GM10266 (cell line): Measurements from ENCODE around the gene RABGAP1L.
A peak's percentile ranks its signal among the peaks of the same experiment; 100 is the strongest.
"Not testable (repeated sequence)": the region's sequence is repeated elsewhere in the genome, so short reads cannot be mapped to it uniquely, and the experiment has no call there.

ENCODE experiments used
- DNase-seq: peaks from one replicate; pipeline ENCODE4 v3.0.0; 2012; ENCODE audit errors: extremely low spot score
- TF ChIP-seq, protein P1 (sequence below): IDR thresholded peaks from 2 replicates; pipeline ENCODE4 v1.5.1; 2012; ENCODE audit warnings: mild to moderate bottlenecking, low read depth; ENCODE audit not compliant: control insufficient read depth, insufficient read depth; ENCODE audit errors: missing control alignments

Gene RABGAP1L

DNA sequence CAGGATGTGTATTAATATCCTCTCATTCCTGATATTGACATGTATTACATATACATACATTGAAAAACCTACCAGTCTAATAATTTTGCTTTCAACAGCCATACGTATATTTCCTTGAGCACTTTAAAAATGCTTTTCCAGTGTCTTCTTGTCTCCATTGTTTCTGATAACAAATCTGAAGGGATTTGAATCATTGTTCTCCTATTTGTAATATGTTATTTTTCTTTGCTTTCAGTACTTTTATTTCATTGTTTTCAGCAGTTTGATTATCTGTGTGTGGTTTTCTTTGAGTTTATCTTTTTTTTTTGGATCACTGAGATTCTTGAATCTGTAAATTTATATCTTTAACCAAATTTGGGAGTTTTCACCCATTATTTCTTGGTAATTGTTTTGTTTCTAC is 65.3 kb downstream of the RABGAP1L start:
- no peak for DNase-seq
- TF ChIP-seq, protein P1, sequence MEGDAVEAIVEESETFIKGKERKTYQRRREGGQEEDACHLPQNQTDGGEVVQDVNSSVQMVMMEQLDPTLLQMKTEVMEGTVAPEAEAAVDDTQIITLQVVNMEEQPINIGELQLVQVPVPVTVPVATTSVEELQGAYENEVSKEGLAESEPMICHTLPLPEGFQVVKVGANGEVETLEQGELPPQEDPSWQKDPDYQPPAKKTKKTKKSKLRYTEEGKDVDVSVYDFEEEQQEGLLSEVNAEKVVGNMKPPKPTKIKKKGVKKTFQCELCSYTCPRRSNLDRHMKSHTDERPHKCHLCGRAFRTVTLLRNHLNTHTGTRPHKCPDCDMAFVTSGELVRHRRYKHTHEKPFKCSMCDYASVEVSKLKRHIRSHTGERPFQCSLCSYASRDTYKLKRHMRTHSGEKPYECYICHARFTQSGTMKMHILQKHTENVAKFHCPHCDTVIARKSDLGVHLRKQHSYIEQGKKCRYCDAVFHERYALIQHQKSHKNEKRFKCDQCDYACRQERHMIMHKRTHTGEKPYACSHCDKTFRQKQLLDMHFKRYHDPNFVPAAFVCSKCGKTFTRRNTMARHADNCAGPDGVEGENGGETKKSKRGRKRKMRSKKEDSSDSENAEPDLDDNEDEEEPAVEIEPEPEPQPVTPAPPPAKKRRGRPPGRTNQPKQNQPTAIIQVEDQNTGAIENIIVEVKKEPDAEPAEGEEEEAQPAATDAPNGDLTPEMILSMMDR: no peak

DNA sequence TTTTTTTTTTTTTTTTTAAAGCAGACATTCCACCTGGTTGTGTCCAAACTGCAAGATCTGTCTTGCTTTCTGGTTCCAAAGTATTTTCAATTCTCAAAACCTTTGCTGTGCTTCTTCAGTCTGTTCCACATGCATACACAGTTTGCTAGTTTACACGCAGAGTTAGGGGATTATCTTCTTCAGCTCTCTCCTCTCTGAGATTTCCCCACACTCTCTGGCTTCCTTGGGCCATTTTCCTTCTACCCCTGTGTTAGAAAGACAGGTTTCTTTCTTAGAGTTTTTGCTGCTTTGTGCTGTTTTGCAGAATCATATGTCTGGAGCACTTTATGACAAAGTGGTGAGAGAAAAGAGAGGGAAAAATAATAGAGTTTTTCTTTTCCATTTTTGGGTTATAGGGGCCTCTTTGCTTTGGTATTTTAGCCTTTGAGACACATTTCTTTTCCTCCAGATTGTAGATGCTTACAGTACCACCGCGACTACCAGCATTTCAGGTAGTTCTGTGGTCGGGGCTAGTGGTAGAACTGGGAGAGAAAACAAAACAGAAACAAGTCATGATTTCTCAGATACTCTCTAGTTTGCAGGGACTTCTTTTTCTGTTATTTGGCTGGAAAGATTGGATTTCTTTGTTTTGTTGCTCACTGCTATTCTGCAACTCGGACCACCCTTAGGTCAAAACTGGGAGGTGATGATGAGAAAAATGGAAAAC is 66.3 kb downstream of the RABGAP1L start:
- peak; percentile 33 for DNase-seq
- TF ChIP-seq, protein P1: no peak

DNA sequence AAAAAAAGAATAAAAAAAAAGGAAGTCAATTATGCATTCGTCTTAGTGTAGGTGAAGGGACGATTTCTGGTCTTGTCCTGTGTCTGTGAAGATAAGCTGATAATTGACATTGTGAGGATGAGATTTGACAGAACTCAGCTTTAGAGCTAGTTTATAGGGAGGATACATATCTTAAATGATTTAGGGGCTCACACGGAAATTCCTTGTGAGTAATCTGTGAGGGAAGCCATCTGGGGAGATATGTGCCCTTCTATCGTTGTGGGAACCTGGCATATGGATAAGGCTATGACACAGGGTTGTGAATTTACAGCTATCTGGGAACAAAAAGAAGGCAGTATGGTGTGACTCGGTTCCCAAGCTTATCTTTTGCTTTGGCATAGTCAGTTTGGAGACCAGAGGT is 71.1 kb downstream of the RABGAP1L start:
- DNase-seq: no peak
- TF ChIP-seq, protein P1: no peak

DNA sequence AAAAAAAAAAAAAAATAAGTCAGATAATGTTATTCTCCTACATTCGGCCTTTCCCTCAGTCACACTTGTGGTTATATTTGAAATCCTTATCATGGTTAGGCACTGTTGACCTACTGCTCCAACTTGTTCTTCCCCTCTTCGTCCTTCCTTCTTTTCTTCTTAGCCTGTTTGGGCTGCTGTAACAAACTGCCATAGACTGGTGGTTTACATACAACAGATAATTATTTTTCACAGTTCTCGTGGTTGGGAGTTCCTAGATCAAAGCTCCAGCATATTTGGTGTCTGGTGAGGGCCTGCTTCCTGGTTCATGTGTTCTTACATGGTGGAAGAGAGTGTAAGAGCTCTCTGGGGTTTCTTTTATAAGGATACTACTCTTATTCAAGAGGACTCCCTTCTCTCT is 73.4 kb downstream of the RABGAP1L start:
- DNase-seq: no peak
- TF ChIP-seq, protein P1: no peak

DNA sequence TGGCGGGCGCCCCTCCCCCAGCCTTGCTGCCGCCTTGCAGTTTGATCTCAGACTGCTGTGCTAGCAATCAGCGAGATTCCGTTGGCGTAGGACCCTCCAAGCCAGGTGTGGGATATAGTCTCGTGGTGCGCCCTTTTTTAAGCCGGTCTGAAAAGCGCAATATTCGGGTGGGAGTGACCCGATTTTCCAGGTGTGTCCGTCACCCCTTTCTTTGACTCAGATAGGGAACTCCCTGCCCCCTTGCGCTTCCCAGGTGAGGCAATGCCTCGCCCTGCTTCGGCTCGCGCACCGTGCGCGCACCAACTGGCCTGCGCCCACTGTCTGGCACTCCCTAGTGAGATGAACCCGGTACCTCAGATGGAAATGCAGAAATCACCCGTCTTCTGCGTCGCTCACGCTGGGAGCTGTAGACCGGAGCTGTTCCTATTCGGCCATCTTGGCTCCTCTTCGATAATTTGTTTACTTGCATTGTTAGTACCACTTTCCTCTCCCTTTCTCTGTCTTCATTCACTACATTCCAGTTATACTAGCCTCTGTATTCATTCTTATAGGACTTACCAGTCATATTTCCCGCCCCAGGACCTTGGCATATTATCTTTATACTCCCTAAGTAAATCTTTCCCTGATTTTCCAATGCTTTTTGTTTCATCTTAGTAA is 79.7 kb downstream of the RABGAP1L start:
- DNase-seq: not testable (repeated sequence)

DNA sequence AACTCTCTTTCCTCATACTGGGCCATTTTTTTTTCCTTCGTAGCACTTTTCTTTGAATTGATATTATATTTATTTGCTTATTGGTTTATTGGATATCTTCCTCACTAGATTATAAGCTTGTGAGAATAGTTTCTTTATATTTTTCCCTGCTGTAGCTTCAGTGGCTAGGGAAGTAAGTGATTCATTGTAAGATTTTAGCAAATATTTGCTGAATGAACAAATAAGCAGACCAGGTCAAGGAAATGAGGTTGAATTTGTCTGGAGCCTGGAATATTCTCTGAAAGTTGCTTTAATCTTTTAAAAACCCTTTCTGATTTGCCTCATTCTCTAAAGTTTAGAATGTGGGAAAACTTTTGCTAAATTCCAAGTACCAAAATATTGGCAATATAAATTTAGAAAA is 80.2 kb downstream of the RABGAP1L start:
- DNase-seq: no peak
- TF ChIP-seq, protein P1: no peak

DNA sequence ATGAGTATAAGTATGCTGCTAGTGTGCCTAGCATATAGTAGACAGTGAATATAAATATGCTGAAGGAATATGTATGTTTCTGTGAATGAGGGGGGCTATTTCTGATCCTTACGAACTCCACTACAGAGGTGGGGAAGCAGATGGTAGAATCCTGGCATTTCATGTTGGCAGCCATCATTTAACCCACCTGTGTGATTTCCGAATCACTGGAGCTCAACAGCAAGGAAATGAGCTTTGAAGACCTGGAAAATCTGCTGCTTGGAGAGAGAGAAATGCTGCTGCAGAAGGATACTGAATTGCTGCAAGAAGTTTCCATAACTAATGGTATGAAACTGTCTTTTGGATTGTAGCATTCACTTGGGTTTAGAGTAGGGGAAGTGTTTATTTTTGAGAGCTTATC is 83.5 kb downstream of the RABGAP1L start:
- no peak for DNase-seq

More for the DNA sequence above, 83.5 kb downstream of the RABGAP1L start:
- TF ChIP-seq, protein P1: no peak
